ENCODE results near the gene DOCK9. TPM values are rescaled to one million over a fixed set of nuclear protein-coding genes. Genes with fewer than 3 reads are reported as not detected.

Gene DOCK9
- polyA plus RNA-seq, 1 donor (not counting 4 experiments of a cell fraction or from before 2014, with no cell fraction given): 110 TPM

- H3K27me3 ChIP-seq (ENCODE audit: control insufficient read depth, extremely low read depth, insufficient read depth, low read length): no peaks in the 10 kb centered on the region
- no peak overlapping the region for H2AFZ ChIP-seq (ENCODE audit: control insufficient read depth, low read length)
- H3K9ac ChIP-seq (ENCODE audit: control insufficient read depth, extremely low read depth, insufficient read depth, low read length): no peak overlapping the region
- H3K4me1 ChIP-seq (ENCODE audit: control insufficient read depth, extremely low read depth, insufficient read depth, low read length): peaks cover 41% of the 10 kb centered on the region
- H3K79me2 ChIP-seq (ENCODE audit: control insufficient read depth, insufficient read depth, low read length): peaks cover 22% of the 10 kb centered on the region
- no peaks in the 10 kb centered on the region for H3K9me1 ChIP-seq (ENCODE audit: control insufficient read depth, extremely low read depth, insufficient read depth, low read length)
- H4K20me1 ChIP-seq (ENCODE audit: control insufficient read depth, extremely low read depth, insufficient read depth, low read length): no peaks in the 10 kb centered on the region
- no peaks in the 10 kb centered on the region for H3K36me3 ChIP-seq (ENCODE audit: control insufficient read depth in 2 of 2, extremely low read depth in 1 of 2, insufficient read depth in 2 of 2, low read length in 2 of 2)
- peak overlapping the region; percentile 16 for H3K27ac ChIP-seq (ENCODE audit: control insufficient read depth, insufficient read depth, low read length)
- DNase-seq (ENCODE audit: low read depth, low spot score) (no peak), FAIRE-seq (no peak)
- H3K9me3 ChIP-seq (ENCODE audit: control insufficient read depth, low read depth, low read length): no peaks in the 10 kb centered on the region
- no peak overlapping the region for H3K4me2 ChIP-seq (ENCODE audit: control insufficient read depth, extremely low read depth, insufficient read depth, low read depth, low read length)
- TF ChIP-seq EZH2 (IDR thresholded peaks at IDR 0.05; ENCODE audit: low read length): no peak
- TF ChIP-seq CTCF (optimal IDR thresholded peaks at IDR 0.05 in 1 of 3, IDR thresholded peaks at IDR 0.05 in 1 of 3, conservative IDR thresholded peaks at IDR 0.05 in 1 of 3; ENCODE audit: extremely low read depth in 1 of 3, insufficient read depth in 2 of 3, low read length in 3 of 3): no peak
- dilution Hi-C loops (cut with MboI; ENCODE audit: extremely low pct_ligation_motif_present, low sequenced_read_pairs): no loop called here
- H3K4me3 ChIP-seq (ENCODE audit: control insufficient read depth in 2 of 3, extremely low read depth in 1 of 3, insufficient read depth in 2 of 3, low read depth in 1 of 3, low read length in 3 of 3): no peak overlapping the region
Measured at GRCh38 chr13:98988277-98988676, 10.4 kb upstream of the DOCK9 start.

DNA sequence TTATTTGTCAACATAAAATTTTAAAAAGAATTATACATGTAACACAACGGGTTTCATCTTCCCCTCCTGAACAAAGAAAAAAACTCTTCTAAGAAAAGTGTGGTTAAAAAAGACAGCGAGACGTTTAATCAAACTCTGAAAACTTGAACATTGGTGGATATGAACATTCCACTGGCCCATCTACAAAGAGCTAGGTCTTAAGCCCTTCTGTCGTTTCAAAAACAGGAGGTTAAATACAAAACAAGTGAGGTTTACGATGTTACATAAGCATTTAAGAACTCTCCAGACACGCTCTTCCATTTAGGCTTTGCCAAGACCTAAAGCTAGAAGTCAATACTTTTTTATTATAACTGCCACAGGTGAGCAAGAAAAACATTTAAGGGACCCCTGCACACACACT lies 9.4 kb upstream of the DOCK9 start:
- Histone ChIP-seq H3K4me1 (ENCODE audit: control insufficient read depth, extremely low read depth, insufficient read depth, low read length) (peaks cover 34% of the 10 kb centered on the region), H3K4me2 (ENCODE audit: control insufficient read depth, extremely low read depth, insufficient read depth, low read depth, low read length) (no peak overlapping the region), H3K9me3 (ENCODE audit: control insufficient read depth, low read depth, low read length) (no peaks in the 10 kb centered on the region), H2AFZ (ENCODE audit: control insufficient read depth, low read length) (no peak overlapping the region), H3K27ac (ENCODE audit: control insufficient read depth, insufficient read depth, low read length) (no peak overlapping the region), H3K9me1 (ENCODE audit: control insufficient read depth, extremely low read depth, insufficient read depth, low read length) (no peaks in the 10 kb centered on the region), H3K4me3 (ENCODE audit: control insufficient read depth in 2 of 3, extremely low read depth in 1 of 3, insufficient read depth in 2 of 3, low read depth in 1 of 3, low read length in 3 of 3) (no peak overlapping the region), H3K27me3 (ENCODE audit: control insufficient read depth, extremely low read depth, insufficient read depth, low read length) (no peaks in the 10 kb centered on the region), H3K36me3 (ENCODE audit: control insufficient read depth in 2 of 2, extremely low read depth in 1 of 2, insufficient read depth in 2 of 2, low read length in 2 of 2) (no peaks in the 10 kb centered on the region), H4K20me1 (ENCODE audit: control insufficient read depth, extremely low read depth, insufficient read depth, low read length) (no peaks in the 10 kb centered on the region), H3K79me2 (ENCODE audit: control insufficient read depth, insufficient read depth, low read length) (peaks cover 23% of the 10 kb centered on the region), H3K9ac (ENCODE audit: control insufficient read depth, extremely low read depth, insufficient read depth, low read length) (no peak overlapping the region)
- no peak for DNase-seq (ENCODE audit: low read depth, low spot score)
- TF ChIP-seq EZH2 (IDR thresholded peaks at IDR 0.05; ENCODE audit: low read length): no peak
- dilution Hi-C loops (cut with MboI; ENCODE audit: extremely low pct_ligation_motif_present, low sequenced_read_pairs): no loop called here
- FAIRE-seq: no peak

DNA sequence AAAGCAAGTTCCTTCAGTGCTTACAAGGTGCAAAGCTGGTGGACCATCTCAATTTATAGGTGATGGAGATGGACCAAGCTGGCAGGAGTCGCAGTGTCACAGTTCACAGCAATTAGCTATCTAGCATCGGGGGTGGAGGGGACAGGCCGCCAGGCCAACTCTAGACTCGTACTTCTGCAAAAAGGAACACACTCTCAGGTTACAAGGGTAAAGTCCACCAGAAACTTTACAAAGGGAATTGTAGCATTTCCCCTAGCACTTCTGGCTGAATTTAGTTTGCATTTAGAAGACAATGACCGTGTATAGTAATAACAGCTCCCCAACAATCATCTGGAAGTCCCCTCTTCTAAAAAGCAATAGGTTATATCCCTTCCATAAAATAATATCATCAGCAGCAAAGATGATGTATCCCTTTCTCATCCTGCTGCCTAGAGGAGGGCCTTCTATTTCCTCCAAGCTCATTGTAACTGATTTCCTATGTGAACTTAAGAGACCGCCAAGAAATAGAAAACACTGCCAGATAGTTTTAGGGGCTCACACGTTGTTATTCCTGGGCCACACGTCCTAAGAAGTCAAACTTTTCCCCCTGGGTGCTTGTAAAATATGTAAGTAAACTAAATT lies 8.5 kb upstream of the DOCK9 start:
- Histone ChIP-seq H3K4me2 (ENCODE audit: control insufficient read depth, extremely low read depth, insufficient read depth, low read depth, low read length) (no peak overlapping the region), H4K20me1 (ENCODE audit: control insufficient read depth, extremely low read depth, insufficient read depth, low read length) (no peaks in the 10 kb centered on the region), H3K79me2 (ENCODE audit: control insufficient read depth, insufficient read depth, low read length) (peaks cover 25% of the 10 kb centered on the region), H3K27me3 (ENCODE audit: control insufficient read depth, extremely low read depth, insufficient read depth, low read length) (no peaks in the 10 kb centered on the region), H3K9me3 (ENCODE audit: control insufficient read depth, low read depth, low read length) (no peaks in the 10 kb centered on the region), H3K36me3 (ENCODE audit: control insufficient read depth in 2 of 2, extremely low read depth in 1 of 2, insufficient read depth in 2 of 2, low read length in 2 of 2) (no peaks in the 10 kb centered on the region), H3K27ac (ENCODE audit: control insufficient read depth, insufficient read depth, low read length) (no peak overlapping the region), H3K4me3 (ENCODE audit: control insufficient read depth in 2 of 3, extremely low read depth in 1 of 3, insufficient read depth in 2 of 3, low read depth in 1 of 3, low read length in 3 of 3) (no peak overlapping the region), H3K4me1 (ENCODE audit: control insufficient read depth, extremely low read depth, insufficient read depth, low read length) (peaks cover 31% of the 10 kb centered on the region), H3K9ac (ENCODE audit: control insufficient read depth, extremely low read depth, insufficient read depth, low read length) (no peak overlapping the region), H3K9me1 (ENCODE audit: control insufficient read depth, extremely low read depth, insufficient read depth, low read length) (no peaks in the 10 kb centered on the region), H2AFZ (ENCODE audit: control insufficient read depth, low read length) (no peak overlapping the region)
- FAIRE-seq: no peak
- dilution Hi-C loops (cut with MboI; ENCODE audit: extremely low pct_ligation_motif_present, low sequenced_read_pairs): no loop called here
- TF ChIP-seq CTCF (optimal IDR thresholded peaks at IDR 0.05 in 1 of 3, IDR thresholded peaks at IDR 0.05 in 1 of 3, conservative IDR thresholded peaks at IDR 0.05 in 1 of 3; ENCODE audit: extremely low read depth in 1 of 3, insufficient read depth in 2 of 3, low read length in 3 of 3) (no peak), EZH2 (IDR thresholded peaks at IDR 0.05; ENCODE audit: low read length) (no peak)
- no peak for DNase-seq (ENCODE audit: low read depth, low spot score)

Data from keratinocyte (primary cell).